Panc1 (cell line): ENCODE measurements around the gene AMOTL1. TPM values are rescaled to one million over a fixed set of nuclear protein-coding genes. Genes with fewer than 3 reads are reported as not detected.
A peak's percentile ranks its signal among the peaks of the same experiment; 100 is the strongest.
"Not testable (repeated sequence)": the region's sequence is repeated elsewhere in the genome, so short reads cannot be mapped to it uniquely, and the experiment has no call there.

Source experiments
- ATAC-seq: fragments of 200-7000 bp; cut with Tn5 transposase; 2 replicates; pipeline ENCODE4 v1.9.1; 2020; ENCODE audit warnings: mild to moderate bottlenecking, moderate library complexity
- BruUV-seq: library from RNA; stranded (reverse); fragments of 400-500 nt; replicated peaks from 2 replicates; lab custom pipeline; 2021; lab: Mats Ljungman, UMichigan
- CTCF ChIA-PET: fragments of 300-600 bp; sonication (Branson Sonifier 250); formaldehyde crosslinking; loops from one replicate; lab custom pipeline; 2022; ENCODE audit warnings: antibody characterized with exemption; lab: Charles Lee
- POLR2A ChIA-PET: fragments of 300-600 bp; sonication (Branson Sonifier 250); formaldehyde crosslinking; loops from one replicate; lab custom pipeline; 2022; ENCODE audit warnings: antibody characterized with exemption; lab: Charles Lee
- DNase-seq: peaks from one replicate; pipeline ENCODE4 v3.0.0-alpha.2; 2010; ENCODE audit warnings: low read depth, low spot score
- H3K27ac ChIP-seq: 2 replicates; pipeline ENCODE4 v1.5.1; 2011; ENCODE audit warnings: mild to moderate bottlenecking, low read length, inconsistent platforms
- H3K27me3 ChIP-seq: fragments of 200-500 bp; sonication (Bioruptor generic); 2 replicates; pipeline ENCODE4 v1.6.0; 2014; ENCODE audit warnings: low read length, inconsistent platforms; ENCODE audit not compliant: control insufficient read depth, insufficient read depth
- H3K36me3 ChIP-seq: fragments of 200-500 bp; sonication (Bioruptor generic); 2 replicates; pipeline ENCODE4 v1.5.1; 2014; ENCODE audit warnings: inconsistent platforms, mild to moderate bottlenecking, low read length, moderate library complexity; ENCODE audit not compliant: control insufficient read depth, insufficient read depth
- H3K4me1 ChIP-seq: 2 replicates; pipeline ENCODE4 v1.5.1; 2011; ENCODE audit warnings: inconsistent platforms, mild to moderate bottlenecking, low read length, moderate library complexity; ENCODE audit not compliant: control insufficient read depth, insufficient read depth
- H3K4me3 ChIP-seq, 2 experiments: 2 replicates each; pipeline ENCODE4 v1.5.1; 2011 to 2012; ENCODE audit warnings: low read depth in 2 of 2, low read length in 2 of 2, mild to moderate bottlenecking in 2 of 2, inconsistent platforms in 1 of 2, moderate library complexity in 1 of 2
- H3K9me3 ChIP-seq: fragments of 200-500 bp; sonication (Bioruptor generic); 2 replicates; pipeline ENCODE4 v1.5.1; 2014; ENCODE audit warnings: low read depth, mild to moderate bottlenecking, inconsistent platforms, low read length, moderate library complexity; ENCODE audit not compliant: control insufficient read depth, insufficient read depth
- CTCF ChIP-seq: fragments of 450-650 bp; IDR thresholded peaks from 2 replicates; pipeline ENCODE4 v1.5.1; 2017; ENCODE audit warnings: mild to moderate bottlenecking
- POLR2AphosphoS5 ChIP-seq: IDR thresholded peaks from 2 replicates; pipeline ENCODE4 v1.6.1; 2012; ENCODE audit warnings: mild to moderate bottlenecking, low read depth, low read length, moderate library complexity
- REST ChIP-seq, 2 experiments: IDR thresholded peaks; 2 replicates each; pipeline ENCODE4 v1.6.1; 2011 to 2012; ENCODE audit warnings: low read depth in 2 of 2, control low read depth in 1 of 2, low read length in 1 of 2, mild to moderate bottlenecking in 1 of 2, moderate library complexity in 1 of 2; ENCODE audit not compliant: insufficient read depth in 1 of 2
- SIN3A ChIP-seq: IDR thresholded peaks from 2 replicates; pipeline ENCODE4 v1.6.1; 2012; ENCODE audit warnings: low read depth, mild to moderate bottlenecking, low read length, moderate library complexity, borderline replicate concordance; ENCODE audit not compliant: insufficient read depth
- TCF7L2 ChIP-seq: IDR thresholded peaks from 2 replicates; pipeline ENCODE4 v1.6.1; 2011; ENCODE audit warnings: mild to moderate bottlenecking, low read depth, low read length, inconsistent platforms
- in situ Hi-C: cut with HindIII; loops from 2 replicates; pipeline ENCODE4 v1.10.0; 2016; ENCODE audit warnings: low sequenced_read_pairs, low pct_unique_long_range_greater_than_20kb
- intact Hi-C: fragments of 100-400 bp; cut with micrococcal nuclease; formaldehyde crosslinking; loops from one replicate; pipeline ENCODE4 v1.10.0; 2022; ENCODE audit not compliant: unreplicated experiment
- total RNA-seq: library from RNA; stranded (reverse); gene quantifications from one replicate; pipeline ENCODE4 v1.2.1, GENCODE V29; 2021; ENCODE audit not compliant: unreplicated experiment

Gene AMOTL1
- total RNA-seq, 1 experiment from 2014 or later = 16.0 TPM

- Histone ChIP-seq H3K4me1 (peaks cover 41% of the 10 kb centered on the region), H3K27ac (no peak overlapping the region), H3K9me3 (no peaks in the 10 kb centered on the region), H3K36me3 (no peaks in the 10 kb centered on the region), H3K27me3 (0 out of 2 replicates have a peak, but pooled peaks cover 2% of the 10 kb centered on the region), H3K4me3 (no peak overlapping the region)
- no peak for DNase-seq
- ATAC-seq = no peak
- no TSS peak for BruUV-seq
- ChIA-PET POLR2A (no interaction called here), CTCF (interaction anchor here (0.6 kb wide), 1 partner anchor 169 kb away, joined by 11 read pairs; no protein-coding TSS in a partner anchor)
- TF ChIP-seq REST (IDR thresholded peaks at IDR 0.05; ENCODE audit: insufficient read depth in 1 of 2, low read depth in 2 of 2, low read length in 1 of 2) (no peak), SIN3A (no peak), CTCF (no peak), POLR2AphosphoS5 (no peak), TCF7L2 (no peak)
- intact Hi-C loops = no loop called here
- in situ Hi-C loops = no loop called here
Measured at GRCh38 chr11:94791216-94791889, 23.2 kb downstream of the AMOTL1 start.

- CTCF ChIA-PET = interaction anchor here (0.6 kb wide), 1 partner anchor 169 kb away, joined by 11 read pairs; no protein-coding TSS in a partner anchor
- intact Hi-C loops, H3K4me3 ChIP-seq, in situ Hi-C loops, H3K27ac ChIP-seq, BruUV-seq, H3K9me3 ChIP-seq, ATAC-seq, POLR2A ChIA-PET, DNase-seq, H3K27me3 ChIP-seq, H3K36me3 ChIP-seq: not testable (repeated sequence)
- peaks cover 38% of the 10 kb centered on the region for H3K4me1 ChIP-seq
Measured at GRCh38 chr11:94791942-94792341, 23.8 kb downstream of the AMOTL1 start.

GRCh38 chr11:94792451-94792850 is 24.3 kb downstream of the AMOTL1 start:
- Histone ChIP-seq H3K9me3 (no peaks in the 10 kb centered on the region), H3K4me1 (peaks cover 37% of the 10 kb centered on the region), H3K27ac (no peak overlapping the region), H3K27me3 (0 out of 2 replicates have a peak, but pooled peaks cover 2% of the 10 kb centered on the region), H3K36me3 (no peaks in the 10 kb centered on the region), H3K4me3 (no peak overlapping the region)
- POLR2A ChIA-PET = no interaction called here
- TF ChIP-seq REST (IDR thresholded peaks at IDR 0.05; ENCODE audit: insufficient read depth in 1 of 2, low read depth in 2 of 2, low read length in 1 of 2) = peak in 1 of 2 experiments; percentile 42; a peak in 1 of 4 replicates
- TF ChIP-seq POLR2AphosphoS5 = no peak
- intact Hi-C loops (no loop called here), in situ Hi-C loops (no loop called here)
- DNase-seq = no peak
- CTCF ChIA-PET = no interaction called here
- no peak for ATAC-seq
- BruUV-seq = no TSS peak
